ENCODE measurements around the gene TMOD1.
A peak's percentile ranks its signal among the peaks of the same experiment; 100 is the strongest.

TMOD1 gene

DNA sequence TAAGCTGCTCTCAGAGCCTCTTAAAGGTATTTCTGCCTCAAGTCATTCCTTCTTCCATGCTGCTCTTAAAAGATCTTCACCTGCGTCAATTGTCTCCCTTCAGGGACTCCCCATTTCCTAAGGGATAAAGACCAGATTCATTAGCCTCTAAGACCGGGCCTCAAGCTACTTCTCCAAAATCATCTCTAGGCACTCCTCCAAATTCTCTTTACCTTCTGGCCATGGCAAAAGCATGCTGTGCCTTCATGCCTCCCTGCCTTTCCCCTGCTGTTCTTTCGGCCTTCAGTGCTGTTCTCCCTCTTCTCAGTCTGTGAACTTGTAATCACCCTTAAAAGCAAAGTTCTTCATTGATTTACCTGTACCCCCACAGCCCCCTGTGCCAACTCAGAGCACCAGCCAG is 4.4 kb downstream of the TMOD1 start:
- Mint-ChIP-seq H3K27me3 (peaks cover 34% of the 10 kb centered on the region), H3K27ac (no peak overlapping the region), H3K4me1 (ENCODE audit: low read depth) (peaks cover 15% of the 10 kb centered on the region), H3K36me3 (ENCODE audit: low read depth) (no peaks in the 10 kb centered on the region), H3K4me3 (no peak overlapping the region), H3K9me3 (no peaks in the 10 kb centered on the region)

DNA sequence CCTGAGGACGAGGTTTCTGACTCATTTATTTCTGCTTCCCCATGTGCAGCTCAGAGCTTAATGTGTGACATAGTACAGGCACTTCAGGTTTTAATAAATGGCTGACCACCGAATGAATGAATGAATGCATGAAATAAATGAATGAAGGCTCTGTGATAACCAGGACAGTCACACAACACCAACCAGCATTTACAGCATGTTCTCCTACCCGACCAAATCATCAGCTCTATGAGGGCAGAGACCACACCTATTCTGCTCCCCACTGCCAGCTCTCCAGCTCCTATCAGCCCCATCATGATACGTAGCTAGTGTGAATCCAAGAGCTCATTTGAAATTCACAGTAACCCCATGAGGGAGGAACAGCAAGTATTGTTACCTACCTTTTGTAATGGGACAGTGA is 4.8 kb downstream of the TMOD1 start:
- H3K27ac Mint-ChIP-seq = no peak overlapping the region
- no peaks in the 10 kb centered on the region for H3K9me3 Mint-ChIP-seq
- no peaks in the 10 kb centered on the region for H3K36me3 Mint-ChIP-seq (ENCODE audit: low read depth)
- H3K27me3 Mint-ChIP-seq = peaks cover 29% of the 10 kb centered on the region
- H3K4me1 Mint-ChIP-seq (ENCODE audit: low read depth) = peaks cover 16% of the 10 kb centered on the region
- H3K4me3 Mint-ChIP-seq = no peak overlapping the region

DNA sequence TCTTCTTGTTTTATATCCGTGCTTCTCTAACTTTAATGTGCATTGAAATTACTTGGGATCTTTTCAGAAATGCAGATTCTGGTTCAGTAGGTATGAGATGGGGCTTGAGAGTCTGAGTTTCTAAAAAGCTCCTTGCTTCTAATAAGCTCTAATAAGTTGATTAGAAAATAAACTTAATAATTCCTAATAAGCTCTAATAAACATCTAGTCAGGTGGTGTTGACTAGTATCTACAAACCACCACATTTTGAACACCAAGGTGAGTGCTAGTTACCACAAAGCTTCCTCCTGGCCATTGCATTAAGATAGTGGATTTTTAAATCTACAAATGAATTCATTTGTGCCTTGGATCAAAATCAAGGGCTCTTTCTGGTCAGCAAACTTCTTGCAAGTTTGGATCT is 5.3 kb downstream of the TMOD1 start:
- Mint-ChIP-seq H3K36me3 (ENCODE audit: low read depth) (no peaks in the 10 kb centered on the region), H3K4me1 (ENCODE audit: low read depth) (peaks cover 19% of the 10 kb centered on the region), H3K27ac (no peak overlapping the region), H3K27me3 (peaks cover 29% of the 10 kb centered on the region), H3K9me3 (no peaks in the 10 kb centered on the region), H3K4me3 (no peak overlapping the region)

DNA sequence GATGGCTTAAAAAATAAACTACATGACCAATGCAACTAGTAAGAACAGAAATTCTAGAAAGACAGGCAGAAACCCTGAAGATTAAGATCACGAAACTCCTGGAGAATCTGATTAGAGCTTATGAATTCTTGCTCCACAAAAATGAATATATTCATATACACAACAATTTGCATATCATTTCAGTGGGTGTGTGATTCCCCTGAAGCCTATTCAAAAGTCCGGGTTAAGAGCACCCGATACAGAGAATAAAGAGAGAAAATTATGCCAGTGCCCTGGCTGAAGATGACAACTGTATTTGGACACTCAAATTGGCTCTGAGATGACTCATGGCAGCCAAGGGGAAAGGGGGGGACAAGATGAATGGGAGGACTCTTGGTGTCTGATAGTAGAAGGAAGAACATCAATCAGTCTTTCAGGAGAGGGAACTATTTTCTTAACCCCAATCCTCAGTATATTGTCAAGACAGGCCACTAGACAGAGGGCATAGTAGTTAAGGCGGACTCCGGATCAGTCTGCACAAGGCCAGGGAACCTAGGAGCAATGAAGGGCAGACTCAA is 6.0 kb downstream of the TMOD1 start:
- no peak overlapping the region for H3K27ac Mint-ChIP-seq
- no peaks in the 10 kb centered on the region for H3K36me3 Mint-ChIP-seq (ENCODE audit: low read depth)
- peaks cover 25% of the 10 kb centered on the region for H3K27me3 Mint-ChIP-seq
- H3K9me3 Mint-ChIP-seq = no peaks in the 10 kb centered on the region
- peaks cover 21% of the 10 kb centered on the region for H3K4me1 Mint-ChIP-seq (ENCODE audit: low read depth)
- H3K4me3 Mint-ChIP-seq = no peak overlapping the region

DNA sequence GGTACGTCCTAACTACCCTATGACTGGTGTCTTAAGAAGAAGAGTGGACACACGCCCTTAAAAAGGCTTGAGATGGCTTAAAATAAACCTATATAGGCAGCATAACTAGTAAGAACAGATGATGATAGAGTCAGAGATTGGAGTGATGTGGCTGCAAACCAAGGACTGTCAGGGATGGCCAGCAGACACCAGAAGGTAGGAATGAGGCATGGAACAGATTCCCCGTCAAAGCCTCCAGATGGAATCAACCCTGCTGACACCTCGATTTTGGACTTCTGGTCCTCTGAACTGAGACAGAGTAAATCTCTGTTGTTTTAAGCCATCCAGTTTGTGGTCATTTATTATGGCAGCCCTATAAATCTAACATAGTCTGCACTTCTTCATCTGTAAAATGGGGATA is 7.4 kb downstream of the TMOD1 start:
- H3K36me3 Mint-ChIP-seq (ENCODE audit: low read depth) = no peaks in the 10 kb centered on the region
- no peaks in the 10 kb centered on the region for H3K9me3 Mint-ChIP-seq
- H3K4me1 Mint-ChIP-seq (ENCODE audit: low read depth) = peaks cover 14% of the 10 kb centered on the region
- no peak overlapping the region for H3K4me3 Mint-ChIP-seq
- H3K27me3 Mint-ChIP-seq = peaks cover 12% of the 10 kb centered on the region
- no peak overlapping the region for H3K27ac Mint-ChIP-seq

DNA sequence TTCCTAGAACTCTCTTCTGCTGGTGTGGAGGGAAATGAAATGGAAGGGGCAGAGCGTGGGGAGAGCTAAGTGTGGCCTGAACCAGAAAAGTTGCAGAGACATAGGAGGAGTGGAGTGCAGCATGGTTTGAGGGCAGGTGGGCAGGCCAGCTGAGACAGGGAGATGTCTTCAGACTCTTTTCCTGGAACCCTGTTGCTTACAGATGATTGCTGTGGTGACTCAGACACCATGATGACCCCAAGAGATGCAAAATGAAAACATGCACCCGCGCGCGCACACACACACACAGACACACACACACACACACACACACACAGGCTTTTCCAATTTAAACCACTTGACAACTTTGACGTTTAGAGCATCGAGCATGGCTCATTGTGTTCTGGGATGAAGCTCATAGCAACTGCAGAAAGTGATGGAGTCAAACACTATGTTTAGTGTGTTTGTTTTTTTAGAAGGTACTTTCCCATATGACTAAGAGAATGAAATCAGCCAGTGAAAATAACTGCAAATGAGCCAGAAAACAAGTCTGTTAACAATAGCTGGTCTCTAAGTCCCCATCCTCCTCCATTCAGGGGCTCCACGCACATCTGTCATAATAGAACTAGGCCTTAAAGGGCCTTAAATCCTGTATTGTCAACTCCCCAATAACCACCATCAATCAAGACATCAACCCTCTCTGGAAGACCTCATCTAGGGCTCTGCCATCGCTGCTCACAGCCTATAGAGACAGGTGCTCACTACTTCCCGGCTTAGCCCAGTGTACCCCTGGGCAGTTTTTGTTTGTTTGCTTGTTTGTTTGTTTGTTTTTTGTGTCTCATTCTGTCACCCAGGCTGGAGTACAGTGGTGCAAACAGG is 9.6 kb downstream of the TMOD1 start:
- H3K27ac Mint-ChIP-seq = peak overlapping the region; percentile 28
- H3K4me3 Mint-ChIP-seq = no peak overlapping the region
- no peaks in the 10 kb centered on the region for H3K27me3 Mint-ChIP-seq
- H3K36me3 Mint-ChIP-seq (ENCODE audit: low read depth) = no peaks in the 10 kb centered on the region
- H3K9me3 Mint-ChIP-seq = no peaks in the 10 kb centered on the region
- peaks cover 14% of the 10 kb centered on the region for H3K4me1 Mint-ChIP-seq (ENCODE audit: low read depth)

DNA sequence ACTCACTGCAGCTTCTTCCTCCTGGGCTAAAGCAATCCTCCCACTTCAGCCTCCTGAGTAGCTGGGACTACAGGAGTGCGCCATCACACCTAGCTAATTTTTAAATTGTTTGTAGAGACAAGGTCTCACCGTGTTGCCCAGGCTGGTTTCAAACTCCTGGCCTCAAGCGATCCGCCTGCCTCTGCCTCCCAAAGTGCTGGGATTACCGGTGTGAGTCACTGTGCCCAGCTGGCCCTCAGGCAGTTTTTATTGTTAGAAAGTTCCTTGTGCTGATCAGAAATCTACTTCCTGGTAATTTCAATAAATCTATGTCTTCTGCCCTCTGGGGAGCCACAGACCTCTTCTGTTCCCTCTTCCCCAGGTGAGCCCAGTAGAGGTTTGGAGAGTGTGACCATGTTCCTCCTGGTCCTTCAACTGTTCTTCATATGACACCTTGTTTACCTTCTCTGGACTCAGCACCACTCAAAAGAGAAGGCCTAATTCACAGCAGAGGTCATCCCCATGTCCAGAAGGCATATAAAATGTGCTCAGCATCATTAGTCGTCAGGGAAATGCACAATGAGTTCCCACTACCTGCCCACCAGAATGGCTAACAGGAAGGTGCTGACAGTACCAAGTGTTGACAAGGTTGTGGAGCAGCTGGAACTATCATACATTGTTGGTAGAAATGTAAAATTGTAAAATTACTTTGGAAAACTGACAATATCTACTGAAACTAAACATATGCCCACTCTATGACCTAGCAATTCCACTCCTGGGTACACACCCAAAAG is 10.4 kb downstream of the TMOD1 start:
- no peak overlapping the region for H3K27ac Mint-ChIP-seq
- H3K4me3 Mint-ChIP-seq = no peak overlapping the region

DNA sequence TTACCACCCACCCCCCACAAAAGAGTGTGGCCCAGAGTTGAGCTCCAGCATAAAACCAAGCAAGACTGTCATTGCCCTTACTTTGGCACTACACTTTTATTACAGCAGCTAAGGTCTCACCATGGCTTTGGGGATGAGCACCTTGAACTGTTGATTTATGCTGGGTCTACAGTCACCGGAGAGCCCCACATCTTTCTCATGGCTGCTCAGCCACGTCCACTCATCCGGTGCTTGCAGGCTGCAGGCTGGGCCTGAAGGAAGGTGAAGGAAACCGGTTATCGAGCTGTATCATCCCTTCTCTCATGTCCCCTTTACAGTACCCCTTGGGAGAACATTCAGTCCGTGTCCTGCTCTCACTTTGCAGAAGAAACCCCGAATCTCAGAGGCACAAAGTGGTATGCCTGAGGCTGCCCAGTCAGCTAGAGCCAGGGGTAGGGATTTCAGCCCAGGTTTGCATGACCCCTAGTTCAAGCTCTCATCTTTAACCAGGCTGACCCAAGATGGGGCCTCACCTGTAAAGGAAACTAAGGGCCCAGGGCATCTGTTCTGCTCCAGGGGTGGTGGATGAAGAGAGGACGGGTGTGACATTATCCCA is 11.6 kb downstream of the TMOD1 start:
- Mint-ChIP-seq H3K4me3 (no peak overlapping the region), H3K27me3 (peaks cover 16% of the 10 kb centered on the region)

More for the DNA sequence above, 10.4 kb downstream of the TMOD1 start:
- peaks cover 8% of the 10 kb centered on the region for H3K27me3 Mint-ChIP-seq
- no peaks in the 10 kb centered on the region for H3K36me3 Mint-ChIP-seq (ENCODE audit: low read depth)
- no peaks in the 10 kb centered on the region for H3K9me3 Mint-ChIP-seq
- peaks cover 14% of the 10 kb centered on the region for H3K4me1 Mint-ChIP-seq (ENCODE audit: low read depth)

DNA sequence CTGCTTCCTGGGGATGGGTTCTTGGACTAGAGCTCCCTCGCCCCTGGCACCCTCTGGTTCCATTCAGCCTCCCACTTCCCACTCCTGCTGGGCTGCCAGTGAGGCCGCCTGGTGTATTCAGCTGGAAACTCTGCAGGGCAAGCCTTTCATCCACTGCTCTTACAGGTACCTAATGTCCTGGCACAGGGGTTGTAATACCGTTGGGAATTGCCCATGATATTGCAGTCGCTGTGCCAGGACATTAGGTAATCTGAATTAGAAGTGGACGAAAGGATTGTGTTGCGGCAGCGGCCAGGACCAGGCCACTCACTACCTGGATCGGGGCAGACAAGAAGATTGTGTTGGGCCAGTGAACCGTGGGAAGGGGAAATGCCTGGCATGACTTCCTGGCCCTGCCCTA is 13.1 kb downstream of the TMOD1 start:
- Mint-ChIP-seq H3K9me3 (no peaks in the 10 kb centered on the region), H3K27ac (no peak overlapping the region), H3K27me3 (peaks cover 30% of the 10 kb centered on the region), H3K36me3 (ENCODE audit: low read depth) (no peaks in the 10 kb centered on the region), H3K4me1 (ENCODE audit: low read depth) (peaks cover 14% of the 10 kb centered on the region), H3K4me3 (no peak overlapping the region)

More for the DNA sequence above, 11.6 kb downstream of the TMOD1 start:
- Mint-ChIP-seq H3K9me3 (no peaks in the 10 kb centered on the region), H3K36me3 (ENCODE audit: low read depth) (no peaks in the 10 kb centered on the region), H3K4me1 (ENCODE audit: low read depth) (peaks cover 14% of the 10 kb centered on the region), H3K27ac (no peak overlapping the region)

DNA sequence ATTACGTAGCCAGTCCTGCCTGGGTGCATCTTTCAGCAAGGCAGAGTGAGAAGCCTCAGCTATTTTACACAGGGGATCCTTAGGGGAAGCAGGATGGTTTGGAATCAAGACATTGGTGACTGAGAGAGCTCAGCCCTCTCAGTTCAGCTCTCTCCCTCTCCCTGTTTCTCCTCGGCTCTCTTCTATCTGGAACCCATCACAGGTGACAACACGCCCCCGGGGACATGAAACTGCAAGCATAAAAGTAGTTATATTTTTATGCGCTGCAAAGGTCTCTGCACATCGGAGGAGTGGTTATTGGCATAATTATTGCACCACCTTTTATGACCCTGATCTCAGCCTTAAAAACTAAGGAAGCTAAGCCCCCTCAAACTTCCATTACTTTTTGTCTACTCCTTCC is 14.2 kb downstream of the TMOD1 start:
- Mint-ChIP-seq H3K4me1 (ENCODE audit: low read depth) (peaks cover 12% of the 10 kb centered on the region), H3K36me3 (ENCODE audit: low read depth) (no peaks in the 10 kb centered on the region), H3K27me3 (peaks cover 36% of the 10 kb centered on the region), H3K9me3 (no peaks in the 10 kb centered on the region), H3K27ac (no peak overlapping the region), H3K4me3 (no peak overlapping the region)

DNA sequence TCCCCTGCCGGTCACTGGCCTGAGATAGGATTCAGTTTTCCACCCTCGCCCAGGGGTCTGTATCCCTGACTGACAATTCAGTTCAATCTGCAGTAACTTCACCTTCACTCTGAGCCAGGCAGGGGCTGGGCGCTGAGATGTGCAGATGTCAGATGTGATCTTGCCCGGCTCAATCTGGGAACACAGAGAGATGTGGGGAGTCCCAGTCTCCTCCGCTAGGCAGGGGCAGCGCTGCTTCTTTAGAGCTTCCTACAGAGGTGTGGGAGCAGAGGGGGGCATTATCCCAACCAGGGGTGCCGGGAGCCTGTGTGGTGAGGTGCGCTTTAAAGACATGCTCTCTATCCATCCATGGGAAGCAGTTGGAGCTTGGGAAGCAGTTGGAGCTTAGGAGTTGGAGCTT is 14.6 kb downstream of the TMOD1 start:
- Mint-ChIP-seq H3K27me3 (peaks cover 36% of the 10 kb centered on the region), H3K4me1 (ENCODE audit: low read depth) (peaks cover 7% of the 10 kb centered on the region), H3K9me3 (no peaks in the 10 kb centered on the region), H3K4me3 (no peak overlapping the region), H3K36me3 (ENCODE audit: low read depth) (no peaks in the 10 kb centered on the region), H3K27ac (no peak overlapping the region)

DNA sequence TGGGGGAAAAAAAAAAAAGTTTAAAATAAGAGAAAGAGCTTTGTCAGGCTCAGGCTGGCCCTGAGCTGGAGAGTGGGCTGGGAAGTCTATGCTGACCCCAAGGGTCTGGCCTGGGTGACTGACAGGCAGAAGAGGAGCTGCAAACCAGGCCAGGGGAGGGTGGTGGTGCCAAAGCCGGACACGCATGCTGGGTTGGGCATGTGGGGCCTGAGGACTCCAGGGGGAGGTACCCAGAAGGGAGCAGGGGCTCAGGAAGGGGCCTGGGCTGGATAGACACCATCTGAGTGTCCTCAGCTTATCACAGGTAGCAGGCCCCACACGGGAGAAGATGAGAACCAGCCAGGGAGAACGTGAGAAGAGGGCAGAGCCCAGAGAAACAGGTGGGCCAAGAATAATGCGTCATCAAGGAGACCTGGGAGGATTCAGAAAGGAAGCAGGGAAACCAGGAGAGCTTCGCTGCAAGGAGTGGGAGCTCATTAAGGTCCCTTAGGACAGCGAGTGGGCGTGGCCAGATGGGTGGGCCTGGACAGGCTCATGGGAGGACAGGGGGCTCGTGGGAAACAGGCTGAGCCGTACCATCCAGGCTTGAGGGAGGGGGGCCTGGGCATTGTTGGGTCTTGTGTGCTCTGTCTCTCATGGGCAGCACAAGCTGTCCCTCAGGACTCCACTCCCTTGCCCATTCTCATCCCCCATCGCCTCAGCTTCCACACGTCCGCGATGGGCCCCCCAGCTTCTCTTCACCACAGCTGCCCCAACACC is 16.0 kb downstream of the TMOD1 start:
- peaks cover 36% of the 10 kb centered on the region for H3K27me3 Mint-ChIP-seq
- no peaks in the 10 kb centered on the region for H3K4me1 Mint-ChIP-seq (ENCODE audit: low read depth)
- H3K9me3 Mint-ChIP-seq = no peaks in the 10 kb centered on the region
- H3K27ac Mint-ChIP-seq = no peak overlapping the region
- no peak overlapping the region for H3K4me3 Mint-ChIP-seq
- no peaks in the 10 kb centered on the region for H3K36me3 Mint-ChIP-seq (ENCODE audit: low read depth)

DNA sequence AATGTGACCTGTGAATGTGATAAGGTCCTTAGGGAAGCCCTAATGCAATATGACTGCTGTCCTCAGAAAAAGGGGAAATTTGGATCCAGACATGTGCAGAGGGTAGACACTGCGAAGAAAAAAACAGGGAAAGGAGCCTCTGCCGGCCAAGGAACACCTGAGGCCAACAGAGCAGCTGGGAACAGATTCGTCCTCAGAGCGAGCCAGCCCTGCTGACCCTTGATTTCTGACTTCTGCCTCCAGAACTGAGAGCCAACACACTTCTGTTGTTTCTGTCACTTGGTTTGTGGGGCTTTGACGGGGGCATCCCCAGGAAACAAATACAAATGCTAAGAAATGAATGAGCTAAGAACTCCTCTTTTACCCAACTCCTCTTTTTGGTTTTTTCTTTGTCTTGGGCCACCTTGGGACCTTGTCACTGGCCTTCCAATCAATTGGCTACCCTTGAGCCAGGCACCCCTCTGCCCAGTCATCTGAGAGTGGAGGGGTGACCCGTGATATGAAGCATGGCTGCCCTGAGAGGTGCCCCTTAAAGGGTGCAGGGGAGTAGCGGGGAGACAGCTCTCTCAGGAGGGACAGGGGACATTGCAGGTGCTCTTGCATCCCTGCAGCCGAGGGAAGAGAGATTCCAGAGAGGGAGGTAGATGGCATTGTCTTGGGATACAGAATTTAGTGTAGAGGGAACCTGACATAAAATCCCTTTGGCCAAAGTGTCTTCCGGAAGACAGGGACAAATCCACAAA is 16.9 kb downstream of the TMOD1 start:
- Mint-ChIP-seq H3K27ac (no peak overlapping the region), H3K36me3 (ENCODE audit: low read depth) (no peaks in the 10 kb centered on the region), H3K4me1 (ENCODE audit: low read depth) (no peaks in the 10 kb centered on the region), H3K27me3 (peaks cover 36% of the 10 kb centered on the region), H3K9me3 (no peaks in the 10 kb centered on the region), H3K4me3 (no peak overlapping the region)

DNA sequence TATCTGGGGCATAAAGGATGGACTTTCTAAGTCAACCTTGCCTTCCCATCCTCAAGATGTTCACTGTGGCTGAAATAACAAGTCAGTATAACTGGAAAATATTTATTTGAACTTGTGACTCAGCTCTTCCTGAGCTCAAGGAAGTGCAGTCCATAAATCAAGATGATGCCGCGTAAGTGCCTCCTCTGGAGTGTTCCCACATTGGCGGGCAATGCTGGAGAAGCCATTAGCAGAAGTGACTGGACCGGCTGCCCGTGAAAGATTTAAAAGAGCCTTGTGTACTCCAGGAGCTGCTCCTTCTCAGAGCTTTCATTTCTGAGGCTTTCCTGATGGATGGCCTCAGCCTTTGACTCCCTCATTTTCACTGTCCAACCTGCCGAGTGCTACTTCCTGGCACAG is 17.4 kb downstream of the TMOD1 start:
- Mint-ChIP-seq H3K27ac (no peak overlapping the region), H3K9me3 (no peaks in the 10 kb centered on the region), H3K27me3 (peaks cover 36% of the 10 kb centered on the region), H3K4me3 (no peak overlapping the region), H3K36me3 (ENCODE audit: low read depth) (no peaks in the 10 kb centered on the region), H3K4me1 (ENCODE audit: low read depth) (no peaks in the 10 kb centered on the region)

All from stimulated activated naive CD8-positive, alpha-beta T cell treated with anti-CD3 and anti-CD28 coated beads, Interleukin-15, Interleukin-2, amounts not matched to agents 100 ng/mL and 50 ng/mL, for 24 hours (primary cell).